ENCODE data around the gene ASPG.

The ASPG gene

DNA sequence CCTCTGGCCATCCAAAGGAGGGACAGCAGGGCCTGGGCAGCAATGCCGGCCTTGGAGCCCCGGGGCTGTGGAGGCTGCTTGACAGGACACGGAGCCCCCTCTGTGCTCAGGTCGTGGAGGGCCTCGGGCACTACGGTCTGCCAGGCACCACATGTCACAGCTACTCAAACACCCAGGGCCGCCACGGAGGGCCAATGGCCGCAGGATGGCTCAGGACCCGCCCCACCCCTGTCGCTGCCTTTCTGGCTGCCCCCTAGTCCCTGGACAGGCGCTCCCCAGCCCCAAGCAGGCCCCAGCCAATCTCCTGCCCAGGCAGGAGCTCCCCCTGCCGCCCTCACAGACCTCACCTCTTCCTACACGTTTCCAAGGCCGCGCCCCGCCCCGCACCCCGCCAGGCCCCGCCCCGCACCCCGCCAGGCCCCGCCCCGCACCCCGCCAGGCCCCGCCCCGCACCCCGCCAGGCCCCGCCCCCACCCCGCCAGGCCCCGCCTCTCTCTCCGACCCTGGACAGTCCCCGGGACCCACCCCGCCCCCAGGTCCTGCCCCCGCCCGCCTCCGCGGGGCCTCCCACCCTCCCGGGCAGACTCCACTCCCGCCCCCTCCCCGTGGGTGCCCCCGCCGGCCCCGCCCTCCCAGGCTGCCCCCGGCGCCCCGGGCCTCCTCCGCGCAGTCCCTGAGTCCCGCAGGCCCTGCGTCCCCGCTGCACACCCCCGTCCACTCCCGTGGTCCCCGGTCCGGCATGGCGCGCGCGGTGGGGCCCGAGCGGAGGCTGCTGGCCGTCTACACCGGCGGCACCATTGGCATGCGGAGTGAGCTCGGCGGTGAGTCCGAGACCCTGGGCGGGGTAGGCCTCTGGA, at the start of gene ASPG:
TSS of gene ASPG (plus strand) at position 669 of the 857 bp plus-strand sequence. CDS start at position 740, 71 bp downstream.
- DNase-seq (ENCODE audit: low read depth in 2 of 2) = no peak

DNA sequence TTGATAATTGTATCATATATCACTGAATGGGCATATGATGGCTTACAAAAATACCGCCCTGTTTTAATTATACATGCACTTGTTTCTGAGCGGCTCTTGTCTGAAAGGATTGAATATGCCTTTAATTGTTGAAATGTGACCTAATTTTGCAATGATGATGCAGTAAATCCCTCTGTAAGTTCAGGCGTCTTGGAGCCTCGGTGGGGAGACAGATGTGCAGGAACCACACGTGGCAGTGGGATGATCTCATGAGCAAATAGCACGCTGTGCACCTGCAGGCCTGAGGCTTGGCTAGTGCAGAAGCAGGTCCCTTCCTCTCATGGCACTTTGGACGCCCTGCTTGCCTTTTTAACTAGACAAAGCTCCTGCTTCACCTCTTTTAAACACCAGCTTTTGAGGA, 49.3 kb upstream of the ASPG start:
- no peak for DNase-seq (ENCODE audit: low read depth in 2 of 2)

DNA sequence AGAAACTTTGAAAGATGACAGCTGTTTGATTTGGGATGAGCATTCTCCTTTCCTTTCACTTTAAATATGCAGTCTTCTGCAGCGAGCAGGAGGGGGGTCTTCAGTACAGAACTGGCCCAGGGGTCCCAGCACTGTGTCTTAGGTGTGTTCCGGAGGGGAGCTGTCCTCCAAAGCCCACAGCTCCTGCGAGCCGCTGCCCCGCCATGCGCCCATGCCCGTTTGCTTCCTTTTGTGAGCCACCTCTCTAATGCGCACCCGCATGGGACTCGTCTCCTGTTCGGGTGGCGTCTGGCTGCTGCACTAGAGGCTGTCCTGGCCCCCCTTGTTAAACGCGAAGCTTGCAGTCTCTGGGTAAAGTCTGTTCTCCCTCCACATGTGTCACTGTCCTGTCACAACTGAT, 48.4 kb upstream of the ASPG start:
- no peak for DNase-seq (ENCODE audit: low read depth in 2 of 2)

GRCh38 chr14:104037903-104038302, 47.6 kb upstream of the ASPG start:
- DNase-seq (ENCODE audit: low read depth in 2 of 2) = no peak

DNA sequence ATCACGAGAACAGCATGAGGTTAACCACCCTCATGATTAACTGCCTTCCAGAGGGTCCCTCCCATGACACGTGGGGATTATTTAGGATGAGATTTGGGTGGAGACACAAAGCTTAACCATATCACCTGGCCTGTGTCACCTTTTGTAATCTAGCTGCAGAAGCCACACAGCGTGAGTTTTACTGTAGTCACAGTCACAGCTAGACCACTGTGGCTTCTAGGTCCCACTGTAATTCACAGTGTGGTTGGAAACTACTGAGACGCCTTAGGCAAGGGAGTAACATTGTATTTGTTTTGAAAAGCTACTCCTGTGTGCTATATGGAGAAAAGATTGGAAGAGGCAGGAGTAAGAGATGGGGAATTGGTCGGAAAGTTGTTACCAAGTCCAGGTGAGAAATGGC, 46.3 kb upstream of the ASPG start:
- DNase-seq (ENCODE audit: low read depth in 2 of 2) = no peak

- no peak for DNase-seq (ENCODE audit: low read depth in 2 of 2)
These were observed 45.0 kb upstream of the ASPG start for GRCh38 chr14:104040539-104040938.

DNA sequence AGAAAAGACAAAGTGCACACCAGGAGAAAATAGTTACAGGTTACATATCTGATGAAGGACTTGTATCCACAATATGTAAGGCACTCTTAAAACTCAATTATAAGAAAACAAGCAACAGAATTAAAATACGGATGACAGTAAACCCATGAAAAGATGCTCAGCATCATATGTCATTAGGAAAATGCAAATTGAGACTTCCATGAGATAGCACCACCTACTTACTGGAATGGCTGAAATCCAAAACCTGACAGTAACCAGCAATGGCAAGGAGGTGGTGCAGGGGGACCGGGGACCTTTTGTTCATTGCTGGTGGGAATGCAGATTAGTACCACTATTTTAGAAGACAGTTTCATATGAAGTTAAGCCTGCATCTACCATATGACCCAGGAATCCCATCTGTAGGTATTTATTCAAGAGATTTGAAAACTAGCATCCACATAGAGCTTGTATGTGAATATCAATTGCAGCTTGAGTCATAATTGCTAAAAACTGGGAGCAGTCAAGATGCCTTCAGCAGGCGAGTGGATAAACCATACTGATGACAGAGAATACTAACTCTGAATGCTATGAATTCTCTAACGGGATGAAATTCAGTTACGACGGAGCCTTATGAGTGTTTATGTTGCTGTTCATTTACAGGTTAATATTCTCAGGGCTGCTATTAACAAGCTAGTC, 43.9 kb upstream of the ASPG start:
- DNase-seq (ENCODE audit: low read depth in 2 of 2) = no peak

- no peak for DNase-seq (ENCODE audit: low read depth in 2 of 2)
These were observed 41.5 kb upstream of the ASPG start for GRCh38 chr14:104044016-104044415.

GRCh38 chr14:104047761-104048160, 37.7 kb upstream of the ASPG start:
- DNase-seq (ENCODE audit: low read depth in 2 of 2) = no peak

DNA sequence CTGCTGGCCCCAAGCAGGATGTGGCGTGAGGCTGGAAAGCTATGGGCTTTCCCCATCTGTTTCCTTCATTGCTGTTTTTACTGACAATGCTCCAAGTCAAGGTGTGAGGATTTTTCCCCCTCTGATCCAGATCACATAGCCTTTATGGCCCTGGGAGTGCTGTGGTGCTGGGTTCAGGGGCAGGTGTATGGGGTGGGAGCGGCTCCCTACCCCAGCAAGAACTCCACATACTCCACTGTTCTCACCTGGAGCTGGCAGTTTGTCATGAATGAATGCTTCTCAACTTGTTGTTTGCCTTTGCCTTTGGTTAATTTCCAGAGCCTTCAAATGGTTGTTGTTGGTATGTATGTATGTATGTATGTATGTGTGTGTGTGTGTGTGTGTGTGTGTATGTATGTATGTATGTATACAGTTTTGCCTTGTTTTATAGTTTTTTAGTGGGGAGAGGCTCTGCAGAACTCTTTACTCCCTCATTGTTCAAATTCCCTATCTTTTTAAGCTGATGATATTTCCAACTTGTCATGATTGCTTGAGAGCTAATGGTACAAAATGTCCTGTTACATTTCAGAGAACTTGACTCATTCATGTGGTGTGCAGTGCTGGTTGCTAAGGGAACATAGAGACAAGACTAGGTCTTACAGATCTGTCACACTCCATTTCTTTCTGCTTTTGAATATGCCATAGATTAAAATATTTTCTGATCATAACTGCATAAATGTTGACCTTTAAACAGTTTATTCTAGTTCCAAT, 36.6 kb upstream of the ASPG start:
- DNase-seq (ENCODE audit: low read depth in 2 of 2) = no peak

GRCh38 chr14:104049576-104050240, 35.8 kb upstream of the ASPG start:
- no peak for DNase-seq (ENCODE audit: low read depth in 2 of 2)

DNA sequence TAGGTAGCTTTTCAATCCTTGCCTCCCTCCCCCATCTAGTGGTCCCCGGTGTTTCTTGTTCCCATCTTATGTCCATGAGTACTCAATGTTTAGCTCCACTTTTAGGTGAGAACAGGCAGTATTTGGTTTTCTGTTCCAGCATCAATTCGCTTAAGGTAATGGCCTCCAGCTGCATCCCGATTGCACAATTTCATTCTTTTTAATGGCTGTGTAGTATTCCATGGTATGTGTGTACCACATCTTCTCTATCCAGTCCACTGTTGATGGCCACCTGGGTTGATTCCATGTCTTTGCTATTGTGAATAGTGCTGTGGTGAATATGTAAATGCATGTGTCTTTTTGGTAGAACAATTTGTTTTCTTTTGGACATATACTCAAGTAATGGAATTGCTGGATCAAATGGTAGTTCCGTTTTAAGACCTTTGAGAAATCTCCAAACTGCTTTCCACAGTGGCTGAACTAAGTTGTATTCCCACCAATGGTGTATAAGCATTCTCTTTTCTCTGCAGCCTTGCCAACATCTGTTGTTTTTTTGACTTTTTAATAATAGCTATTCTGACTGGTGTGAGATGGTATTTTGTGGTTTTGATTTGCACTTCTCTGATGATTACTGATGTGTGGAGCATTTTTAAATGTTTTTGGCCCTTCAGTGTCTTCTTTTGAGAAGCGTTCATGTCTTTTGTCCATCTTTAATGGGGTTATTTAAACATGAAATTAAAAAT, 34.2 kb upstream of the ASPG start:
- DNase-seq (ENCODE audit: low read depth in 2 of 2) = no peak

DNA sequence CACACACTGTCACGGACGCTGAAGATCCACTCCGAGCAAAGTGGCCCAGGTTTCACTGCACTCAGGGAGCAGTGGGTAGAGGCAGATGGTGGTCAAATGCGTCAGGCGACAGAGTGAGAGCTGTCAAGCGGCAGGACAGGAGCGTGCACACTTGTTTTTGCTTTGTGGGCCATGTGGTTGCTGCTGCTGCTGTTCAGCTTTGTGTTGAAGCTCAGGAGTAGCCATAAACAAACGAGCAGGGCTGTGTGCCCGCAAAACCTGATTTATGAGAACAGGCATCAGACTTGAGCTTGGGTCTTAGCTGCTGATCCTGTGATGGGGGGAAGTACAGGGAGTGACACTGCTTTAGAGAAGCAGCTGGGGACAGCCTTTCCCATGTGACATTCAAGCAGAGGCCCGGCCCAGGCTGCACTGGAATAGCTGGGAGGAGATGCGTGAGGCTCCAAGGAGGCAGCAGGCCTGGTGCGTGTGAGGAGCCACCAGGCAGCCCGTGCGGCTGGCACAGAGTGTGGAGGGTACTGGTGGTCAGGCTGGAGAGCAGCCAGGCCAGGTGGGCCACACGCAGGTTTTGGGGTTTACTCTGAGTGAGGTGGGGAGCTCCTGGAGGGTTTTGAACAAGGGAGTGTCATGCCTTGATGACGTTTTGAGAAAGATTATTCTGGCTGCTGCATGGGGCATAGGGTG, 31.1 kb upstream of the ASPG start:
- no peak for DNase-seq (ENCODE audit: low read depth in 2 of 2)

DNA sequence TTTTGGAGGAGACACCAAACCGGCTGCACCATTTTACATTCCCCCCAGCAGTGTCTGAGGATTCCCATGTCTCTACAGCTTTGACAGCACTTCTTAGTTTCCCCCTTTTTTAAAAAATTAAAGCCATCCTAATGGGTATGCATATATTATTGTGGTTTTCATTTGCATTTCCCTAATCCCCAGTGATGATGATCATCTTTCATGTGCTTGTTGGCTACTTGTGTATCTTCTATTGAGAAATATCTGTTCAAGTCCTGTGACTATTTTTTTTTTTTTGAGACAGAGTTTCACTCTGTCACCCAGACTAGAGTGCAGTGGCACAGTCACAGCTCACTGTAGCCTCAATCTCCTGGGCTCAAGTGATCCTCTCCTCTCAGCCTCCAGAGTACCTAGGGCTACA, 23.2 kb upstream of the ASPG start:
- DNase-seq (ENCODE audit: low read depth in 2 of 2) = no peak

DNA sequence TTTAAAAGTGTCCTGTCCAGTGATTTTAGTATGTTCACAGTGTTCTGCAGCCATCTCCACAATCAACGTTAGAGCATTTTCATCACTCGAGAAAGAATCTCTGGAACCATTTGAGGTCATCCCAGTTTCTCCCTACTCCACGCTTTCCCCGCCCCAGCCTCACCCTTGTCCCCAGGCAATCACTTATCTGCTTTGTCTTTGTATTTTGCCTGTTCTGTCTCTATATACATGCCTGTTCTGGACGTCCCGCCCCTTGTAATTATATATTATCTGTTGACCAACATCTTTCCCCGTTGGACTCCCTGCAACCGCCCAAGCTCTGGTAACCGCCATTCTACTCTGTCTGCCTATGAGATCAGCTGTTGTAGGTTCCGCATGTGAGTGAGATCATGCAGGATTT, 21.5 kb upstream of the ASPG start:
- DNase-seq (ENCODE audit: low read depth in 2 of 2) = no peak

- no peak for DNase-seq (ENCODE audit: low read depth in 2 of 2)
These were observed 19.2 kb upstream of the ASPG start for GRCh38 chr14:104066279-104066678.

DNA sequence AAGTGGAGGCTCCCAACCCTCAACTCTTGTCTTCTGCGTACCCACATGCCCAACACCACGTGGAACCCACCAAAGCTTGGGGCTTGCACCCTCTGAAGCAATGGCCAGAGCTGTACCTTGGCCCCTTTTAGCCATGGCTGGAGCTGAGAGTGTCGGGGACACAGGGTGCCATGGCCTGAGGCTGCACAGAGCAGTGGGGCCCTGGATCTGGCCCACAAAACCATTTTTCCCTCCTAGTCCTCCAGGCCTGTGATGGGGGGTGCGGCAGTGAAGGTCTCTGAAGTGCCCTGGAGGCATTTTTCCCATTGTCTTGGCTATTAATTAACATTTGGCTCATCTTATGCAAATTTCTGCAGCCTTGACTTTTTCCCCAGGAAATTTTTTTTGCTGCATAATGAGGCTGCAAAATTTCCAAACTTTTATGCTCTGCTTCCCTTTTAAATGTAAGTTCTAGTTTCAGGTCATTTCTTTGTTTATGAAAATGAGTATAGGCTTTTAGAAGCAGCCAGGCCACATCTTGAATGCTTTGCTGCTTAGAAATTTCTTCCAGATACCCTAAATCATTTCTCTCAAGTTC, 18.7 kb upstream of the ASPG start:
- DNase-seq (ENCODE audit: low read depth in 2 of 2) = no peak

DNA sequence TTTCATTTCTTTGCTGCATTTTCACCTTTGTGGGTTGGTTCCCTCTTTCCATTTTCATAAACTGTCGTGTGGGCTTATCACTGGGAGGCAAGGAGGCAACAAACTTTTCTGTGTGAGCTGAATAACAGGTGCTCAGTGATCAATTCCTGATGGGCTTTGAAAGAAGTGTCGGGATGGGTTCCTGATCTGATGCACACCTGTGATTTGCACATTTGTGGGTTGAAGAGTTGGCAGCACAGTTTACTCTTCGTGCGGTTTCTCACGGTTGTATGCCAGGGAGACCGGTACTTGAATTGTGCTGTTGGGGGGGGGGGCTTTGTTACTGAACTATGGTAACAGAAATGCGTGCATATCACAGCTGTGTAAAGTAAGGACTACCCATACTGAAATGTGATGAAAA, 16.0 kb upstream of the ASPG start:
- DNase-seq (ENCODE audit: low read depth in 2 of 2) = no peak

DNA sequence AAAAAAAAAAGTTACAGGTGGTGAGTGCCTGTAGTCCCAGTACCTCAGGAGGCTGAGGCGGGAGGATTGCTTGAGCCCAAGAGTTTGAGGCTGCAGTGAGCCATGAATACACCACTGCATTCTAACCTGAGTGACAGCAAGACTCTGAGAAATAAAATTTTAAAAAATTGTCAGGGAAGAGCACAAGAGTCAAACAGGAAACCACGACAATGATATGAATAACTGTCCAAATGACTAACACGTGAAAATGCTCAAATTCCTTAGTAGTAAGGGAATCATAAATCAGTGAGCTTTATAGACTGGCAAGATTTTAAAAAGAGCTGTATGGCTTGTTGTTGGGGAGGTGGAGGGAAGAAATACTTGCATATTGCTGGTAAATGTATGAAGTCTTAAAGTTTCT, 12.9 kb upstream of the ASPG start:
- no peak for DNase-seq (ENCODE audit: low read depth in 2 of 2)

DNA sequence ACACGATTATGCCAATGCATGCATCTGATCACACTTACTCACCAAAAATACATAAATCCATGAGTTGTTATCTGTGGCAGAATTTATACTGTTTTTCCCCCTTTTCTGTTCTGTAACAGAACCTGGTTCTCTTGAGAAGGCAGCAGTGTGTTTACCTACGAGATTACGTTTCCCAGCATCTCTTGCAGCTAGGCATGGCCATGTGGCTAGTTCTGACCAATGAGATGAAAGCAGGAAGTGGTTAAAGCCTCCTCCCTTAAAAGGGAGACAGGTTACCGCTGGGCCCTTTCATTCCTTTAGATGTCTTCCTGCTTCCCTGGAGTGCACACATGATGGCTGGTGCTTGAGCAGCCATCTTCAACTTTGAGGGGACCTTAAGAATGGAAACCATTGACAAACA, 11.7 kb upstream of the ASPG start:
- DNase-seq (ENCODE audit: low read depth in 2 of 2) = no peak

All from stimulated activated CD4-positive, alpha-beta T cell treated with anti-CD3 and anti-CD28 coated beads, Interleukin-1b, Interleukin-23, amount 100 ng/mL, for 1 hour (primary cell).